Panc1 (cell line): ENCODE data around the gene MKRN2OS. TPM values are rescaled to one million over a fixed set of nuclear protein-coding genes. Genes with fewer than 3 reads are reported as not detected.

Source experiments
- ATAC-seq: fragments of 200-7000 bp; cut with Tn5 transposase; 2 replicates; pipeline ENCODE4 v1.9.1; 2020; ENCODE audit warnings: mild to moderate bottlenecking, moderate library complexity
- BruUV-seq: library from RNA; stranded (reverse); fragments of 400-500 nt; replicated peaks from 2 replicates; lab custom pipeline; 2021; lab: Mats Ljungman, UMichigan
- CTCF ChIA-PET: fragments of 300-600 bp; sonication (Branson Sonifier 250); formaldehyde crosslinking; loops from one replicate; lab custom pipeline; 2022; ENCODE audit warnings: antibody characterized with exemption; lab: Charles Lee
- POLR2A ChIA-PET: fragments of 300-600 bp; sonication (Branson Sonifier 250); formaldehyde crosslinking; loops from one replicate; lab custom pipeline; 2022; ENCODE audit warnings: antibody characterized with exemption; lab: Charles Lee
- DNase-seq: peaks from one replicate; pipeline ENCODE4 v3.0.0-alpha.2; 2010; ENCODE audit warnings: low read depth, low spot score
- H3K27ac ChIP-seq: 2 replicates; pipeline ENCODE4 v1.5.1; 2011; ENCODE audit warnings: mild to moderate bottlenecking, low read length, inconsistent platforms
- H3K27me3 ChIP-seq: fragments of 200-500 bp; sonication (Bioruptor generic); 2 replicates; pipeline ENCODE4 v1.6.0; 2014; ENCODE audit warnings: low read length, inconsistent platforms; ENCODE audit not compliant: control insufficient read depth, insufficient read depth
- H3K36me3 ChIP-seq: fragments of 200-500 bp; sonication (Bioruptor generic); 2 replicates; pipeline ENCODE4 v1.5.1; 2014; ENCODE audit warnings: inconsistent platforms, mild to moderate bottlenecking, low read length, moderate library complexity; ENCODE audit not compliant: control insufficient read depth, insufficient read depth
- H3K4me1 ChIP-seq: 2 replicates; pipeline ENCODE4 v1.5.1; 2011; ENCODE audit warnings: inconsistent platforms, mild to moderate bottlenecking, low read length, moderate library complexity; ENCODE audit not compliant: control insufficient read depth, insufficient read depth
- H3K4me3 ChIP-seq, 2 experiments: 2 replicates each; pipeline ENCODE4 v1.5.1; 2011 to 2012; ENCODE audit warnings: low read depth in 2 of 2, low read length in 2 of 2, mild to moderate bottlenecking in 2 of 2, inconsistent platforms in 1 of 2, moderate library complexity in 1 of 2
- H3K9me3 ChIP-seq: fragments of 200-500 bp; sonication (Bioruptor generic); 2 replicates; pipeline ENCODE4 v1.5.1; 2014; ENCODE audit warnings: low read depth, mild to moderate bottlenecking, inconsistent platforms, low read length, moderate library complexity; ENCODE audit not compliant: control insufficient read depth, insufficient read depth
- CTCF ChIP-seq: fragments of 450-650 bp; IDR thresholded peaks from 2 replicates; pipeline ENCODE4 v1.5.1; 2017; ENCODE audit warnings: mild to moderate bottlenecking
- POLR2AphosphoS5 ChIP-seq: IDR thresholded peaks from 2 replicates; pipeline ENCODE4 v1.6.1; 2012; ENCODE audit warnings: mild to moderate bottlenecking, low read depth, low read length, moderate library complexity
- REST ChIP-seq, 2 experiments: IDR thresholded peaks; 2 replicates each; pipeline ENCODE4 v1.6.1; 2011 to 2012; ENCODE audit warnings: low read depth in 2 of 2, control low read depth in 1 of 2, low read length in 1 of 2, mild to moderate bottlenecking in 1 of 2, moderate library complexity in 1 of 2; ENCODE audit not compliant: insufficient read depth in 1 of 2
- SIN3A ChIP-seq: IDR thresholded peaks from 2 replicates; pipeline ENCODE4 v1.6.1; 2012; ENCODE audit warnings: low read depth, mild to moderate bottlenecking, low read length, moderate library complexity, borderline replicate concordance; ENCODE audit not compliant: insufficient read depth
- TCF7L2 ChIP-seq: IDR thresholded peaks from 2 replicates; pipeline ENCODE4 v1.6.1; 2011; ENCODE audit warnings: mild to moderate bottlenecking, low read depth, low read length, inconsistent platforms
- in situ Hi-C: cut with HindIII; loops from 2 replicates; pipeline ENCODE4 v1.10.0; 2016; ENCODE audit warnings: low sequenced_read_pairs, low pct_unique_long_range_greater_than_20kb
- intact Hi-C: fragments of 100-400 bp; cut with micrococcal nuclease; formaldehyde crosslinking; loops from one replicate; pipeline ENCODE4 v1.10.0; 2022; ENCODE audit not compliant: unreplicated experiment
- total RNA-seq: library from RNA; stranded (reverse); gene quantifications from one replicate; pipeline ENCODE4 v1.2.1, GENCODE V29; 2021; ENCODE audit not compliant: unreplicated experiment

The MKRN2OS gene
- total RNA-seq, 1 experiment from 2014 or later: not detected

GRCh38 chr3:12507591-12508281, 37.6 kb downstream of the MKRN2OS start:
- DNase-seq: no peak
- ATAC-seq: peak; percentile 45; the same call in 1 of the 2 replicates
- H3K4me1 ChIP-seq: no peaks in the 10 kb centered on the region
- TF ChIP-seq SIN3A: no peak
- TF ChIP-seq TCF7L2: no peak
- no peak for TF ChIP-seq CTCF
- TF ChIP-seq POLR2AphosphoS5: no peak
- no peak for TF ChIP-seq REST (IDR thresholded peaks at IDR 0.05; ENCODE audit: insufficient read depth in 1 of 2, low read depth in 2 of 2, low read length in 1 of 2)
- BruUV-seq: no TSS peak
- ChIA-PET POLR2A (no interaction called here), CTCF (no interaction called here)
- H3K27ac ChIP-seq: no peak overlapping the region
- no peaks in the 10 kb centered on the region for H3K27me3 ChIP-seq
- intact Hi-C loops: no loop called here
- H3K9me3 ChIP-seq: no peaks in the 10 kb centered on the region
- in situ Hi-C loops: no loop called here
- no peaks in the 10 kb centered on the region; the same call in none of the 2 replicates for H3K36me3 ChIP-seq
- no peak overlapping the region for H3K4me3 ChIP-seq

GRCh38 chr3:12506201-12506709, 39.0 kb downstream of the MKRN2OS start:
- ATAC-seq (no peak), DNase-seq (no peak)
- H3K27ac ChIP-seq: no peak overlapping the region
- TF ChIP-seq TCF7L2 (no peak), REST (IDR thresholded peaks at IDR 0.05; ENCODE audit: insufficient read depth in 1 of 2, low read depth in 2 of 2, low read length in 1 of 2) (no peak), POLR2AphosphoS5 (no peak), SIN3A (no peak)
- no peak overlapping the region for H3K4me3 ChIP-seq
- H3K4me1 ChIP-seq: no peaks in the 10 kb centered on the region
- H3K36me3 ChIP-seq: peaks cover 2% of the 10 kb centered on the region
- ChIA-PET CTCF (interaction anchor here (0.7 kb wide), 1 partner anchor 721 kb away, joined by 3 read pairs; no protein-coding TSS in a partner anchor), POLR2A (no interaction called here)
- no TSS peak for BruUV-seq
- no peaks in the 10 kb centered on the region for H3K9me3 ChIP-seq
- H3K27me3 ChIP-seq: no peaks in the 10 kb centered on the region
- intact Hi-C loops: no loop called here
- in situ Hi-C loops: no loop called here
